A549 (cell line): ENCODE results near the gene METAP2.

ENCODE experiments used
- BHLHE40 ChIP-seq: IDR thresholded peaks from 2 replicates; pipeline ENCODE4 v1.6.1; 2012; ENCODE audit warnings: low read depth, low read length, inconsistent platforms
- MYC ChIP-seq: IDR thresholded peaks from 2 replicates; pipeline ENCODE4 v1.6.1; 2012; ENCODE audit warnings: mild to moderate bottlenecking, inconsistent platforms, low read length, improper control_type of control experiment, borderline replicate concordance
- PBX3 ChIP-seq: IDR thresholded peaks from 2 replicates; pipeline ENCODE4 v1.6.1; 2012
- POLR2A ChIP-seq: IDR thresholded peaks from 2 replicates; pipeline ENCODE4 v1.6.1; 2012; ENCODE audit warnings: mild to moderate bottlenecking, low read length
- RAD21 ChIP-seq, 2 experiments: fragments of >200 bp in 1 of 2; sonication (Bioruptor Twin) in 1 of 2; formaldehyde crosslinking in 1 of 2; IDR thresholded peaks in 1 of 2; conservative IDR thresholded peaks in 1 of 2; 2 replicates in 1 of 2; 3 replicates in 1 of 2; pipeline ENCODE4 v1.6.1; 2012 to 2018; ENCODE audit warnings: inconsistent platforms in 1 of 2
- REST ChIP-seq: fragments of 200-600 bp; sonication (generic); IDR thresholded peaks from 2 replicates; pipeline ENCODE4 v1.6.1; 2016; ENCODE audit warnings: antibody characterized with exemption, mild to moderate bottlenecking, moderate library complexity
- ZNF302 ChIP-seq: fragments of 250-450 bp; sonication (Bioruptor Pico); IDR thresholded peaks from 2 replicates; pipeline ENCODE4 v1.9.0; 2021; ENCODE audit warnings: inconsistent platforms, mild to moderate bottlenecking, moderate library complexity

DNA sequence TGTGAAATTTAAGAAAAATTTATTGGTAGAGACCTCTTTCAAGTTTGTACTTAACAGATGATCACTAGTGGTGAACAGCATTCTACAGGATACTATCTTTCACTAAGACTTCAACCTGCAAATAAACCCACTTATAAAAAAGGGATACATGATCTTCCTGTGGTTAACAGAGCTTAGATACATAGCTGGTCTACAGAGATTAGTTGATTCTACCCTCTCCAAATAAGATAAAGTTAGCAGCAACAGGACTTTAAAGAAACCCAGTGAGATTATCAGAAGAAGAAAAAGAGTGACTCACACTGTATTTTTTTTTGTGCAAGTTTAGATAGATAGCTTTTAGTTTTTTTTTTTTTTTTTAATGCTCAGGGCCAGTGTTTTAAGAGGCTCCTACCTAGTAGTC lies 42.8 kb downstream of the METAP2 start:
- TF ChIP-seq POLR2A (no peak), MYC (no peak), BHLHE40 (no peak), ZNF302 (CRISPR knock-in tag) (no peak), RAD21 (conservative IDR thresholded peaks at IDR 0.05 in 1 of 2, IDR thresholded peaks at IDR 0.05 in 1 of 2) (no peak), PBX3 (no peak), REST (no peak)
